GM06990 (cell line): ENCODE measurements around the gene FSTL4.
"Not testable (repeated sequence)": the region's sequence is repeated elsewhere in the genome, so short reads cannot be mapped to it uniquely, and the experiment has no call there.

Source experiments
- DNase-seq: peaks from one replicate; pipeline ENCODE4 v3.0.0-alpha.2; 2011; ENCODE audit not compliant: insufficient read length; ENCODE audit errors: extremely low read depth
- H3K27me3 ChIP-seq: replicated peaks from 2 replicates; pipeline ENCODE4 v1.6.0; 2011; ENCODE audit warnings: low read length; ENCODE audit not compliant: control insufficient read depth, insufficient read depth
- H3K36me3 ChIP-seq: 2 replicates; pipeline ENCODE4 v1.5.1; 2011; ENCODE audit warnings: low read length; ENCODE audit not compliant: control insufficient read depth, insufficient read depth
- H3K4me3 ChIP-seq: replicated peaks from 2 replicates; pipeline ENCODE4 v1.5.1; 2011; ENCODE audit warnings: low read depth, mild to moderate bottlenecking, control low read depth, low read length
- CTCF ChIP-seq: IDR thresholded peaks from 2 replicates; pipeline ENCODE4 v1.5.1; 2011; ENCODE audit warnings: low read length, control low read depth, mild to moderate bottlenecking, inconsistent platforms; ENCODE audit not compliant: insufficient read depth, poor library complexity, severe bottlenecking

FSTL4 gene

DNA sequence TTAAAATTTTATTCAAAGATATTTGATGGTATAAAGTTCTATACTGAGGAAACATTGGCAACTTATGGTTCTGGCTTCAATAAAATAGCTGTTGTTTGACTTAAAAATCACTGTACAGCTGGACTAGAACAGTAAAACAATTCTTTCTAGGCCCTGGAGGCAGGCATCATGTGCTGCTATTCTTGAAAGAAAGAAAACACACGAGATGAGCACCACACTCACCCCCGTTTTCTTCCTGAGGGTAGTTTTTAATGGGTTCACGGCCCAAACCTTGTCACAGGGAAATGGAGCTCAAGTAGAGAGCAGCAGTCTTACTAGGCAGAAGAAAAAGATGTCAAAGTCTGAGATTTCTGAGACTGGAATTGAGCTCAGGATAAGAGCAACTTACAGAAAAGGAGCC lies 68.0 kb downstream of the FSTL4 start:
- TF ChIP-seq CTCF: no peak
- Histone ChIP-seq H3K36me3 (no peaks in the 10 kb centered on the region), H3K4me3 (no peak overlapping the region), H3K27me3 (no peaks in the 10 kb centered on the region; the same call in 1 of the 2 replicates)
- DNase-seq: no peak

DNA sequence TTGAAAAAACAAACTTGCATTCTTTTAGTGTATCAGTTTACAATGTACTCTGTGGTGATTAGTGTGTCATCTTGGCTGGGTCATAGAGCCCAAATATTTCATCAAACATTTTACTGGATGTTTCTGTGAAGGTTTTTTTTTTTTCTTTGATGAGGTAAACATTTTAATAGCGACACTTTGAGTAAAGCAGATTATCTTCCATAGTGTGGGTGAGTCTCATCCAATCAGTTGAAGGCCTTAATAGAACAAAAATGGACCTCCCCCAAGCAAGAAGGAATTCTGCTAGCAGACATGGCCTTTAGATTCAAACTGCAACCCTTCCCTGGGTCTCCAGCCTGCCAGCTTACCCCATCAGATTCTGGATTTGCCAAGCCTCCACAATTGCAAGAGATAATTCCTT lies 72.5 kb downstream of the FSTL4 start:
- Histone ChIP-seq H3K4me3 (no peak overlapping the region), H3K36me3 (no peaks in the 10 kb centered on the region), H3K27me3 (no peaks in the 10 kb centered on the region)
- no peak for TF ChIP-seq CTCF
- no peak for DNase-seq

- no peak overlapping the region for H3K4me3 ChIP-seq
- H3K36me3 ChIP-seq: no peaks in the 10 kb centered on the region
- no peak for TF ChIP-seq CTCF
- no peaks in the 10 kb centered on the region for H3K27me3 ChIP-seq
- DNase-seq: no peak
These were observed 73.6 kb downstream of the FSTL4 start for GRCh38 chr5:133538718-133539117.

GRCh38 chr5:133535241-133535929 lies 77.0 kb downstream of the FSTL4 start:
- H3K36me3 ChIP-seq, DNase-seq, H3K27me3 ChIP-seq, H3K4me3 ChIP-seq: not testable (repeated sequence)

DNA sequence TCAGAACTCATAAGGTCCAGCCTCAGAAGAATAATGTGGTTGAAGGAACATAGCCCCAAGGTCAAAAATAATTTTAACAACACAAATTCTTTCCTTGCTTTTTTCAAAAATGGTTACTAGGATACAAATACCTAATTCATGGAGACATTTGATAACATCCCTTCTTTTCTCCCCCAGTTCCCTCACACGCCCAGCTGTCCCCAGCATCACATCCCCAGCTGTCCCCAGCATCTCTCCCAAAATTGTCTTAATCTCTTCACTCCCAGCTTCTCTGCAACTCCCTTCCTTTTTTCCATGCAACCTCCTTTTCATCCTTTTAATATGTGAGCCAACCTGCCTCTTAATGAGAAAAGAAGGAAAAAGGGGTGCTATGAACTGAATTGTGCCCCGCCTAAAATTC lies 77.8 kb downstream of the FSTL4 start:
- no peak overlapping the region for H3K4me3 ChIP-seq
- H3K36me3 ChIP-seq: no peaks in the 10 kb centered on the region
- no peak for DNase-seq
- no peaks in the 10 kb centered on the region for H3K27me3 ChIP-seq
- TF ChIP-seq CTCF: no peak

GRCh38 chr5:133533541-133533940 lies 78.8 kb downstream of the FSTL4 start:
- Histone ChIP-seq H3K36me3 (no peaks in the 10 kb centered on the region), H3K27me3 (no peaks in the 10 kb centered on the region), H3K4me3 (no peak overlapping the region)
- no peak for TF ChIP-seq CTCF
- no peak for DNase-seq
